Esophagus muscularis mucosa (tissue), 4 donors: ENCODE measurements around the gene GLB1L. TPM values are rescaled to one million over a fixed set of nuclear protein-coding genes. Genes with fewer than 3 reads are reported as not detected.
A peak's percentile ranks its signal among the peaks of the same experiment; 100 is the strongest.

Source experiments
- DNase-seq: peaks from one replicate; pipeline ENCODE4 v3.0.0-alpha.2; 2017; ENCODE audit errors: extremely low spot score
- H3K27ac ChIP-seq, 4 donors: fragments of 200-600 bp; sonication (generic); replicated peaks in 1 of 4; 1 replicate in 3 of 4; 2 replicates in 1 of 4; pipeline ENCODE4 v1.5.1; 2016 to 2019; ENCODE audit warnings: mild to moderate bottlenecking in 1 of 4
- H3K27me3 ChIP-seq, 4 donors: fragments of 200-600 bp; sonication (generic); one replicate each; pipeline versions ENCODE4 v1.5.1 to v1.6.0; 2016 to 2019
- H3K36me3 ChIP-seq, 4 donors: fragments of 200-600 bp; sonication (generic); one replicate each; pipeline ENCODE4 v1.5.1; 2016 to 2019
- H3K4me1 ChIP-seq, 4 donors: fragments of 200-600 bp; sonication (generic); one replicate each; pipeline ENCODE4 v1.5.1; 2016 to 2019
- H3K4me3 ChIP-seq, 4 donors: fragments of 200-600 bp; sonication (generic); 1 replicate in 2 of 4; 2 replicates in 2 of 4; pipeline ENCODE4 v1.5.1; 2016 to 2019; ENCODE audit warnings: mild to moderate bottlenecking in 4 of 4, moderate library complexity in 1 of 4
- H3K9me3 ChIP-seq, 4 donors: fragments of 200-600 bp; sonication (generic); 1 replicate in 3 of 4; 2 replicates in 1 of 4; pipeline ENCODE4 v1.5.1; 2016 to 2019
- CTCF ChIP-seq, 3 experiments: fragments of 200-600 bp in 2 of 3; fragments of 450-650 bp in 1 of 3; sonication (generic) in 2 of 3; IDR thresholded peaks; one replicate each; pipeline ENCODE4 v1.5.1; 2017 to 2019; ENCODE audit warnings: antibody characterized with exemption in 3 of 3, mild to moderate bottlenecking in 2 of 3, moderate library complexity in 1 of 3
- EP300 ChIP-seq: sonication (generic); formaldehyde crosslinking; IDR thresholded peaks from one replicate; pipeline ENCODE4 v1.6.1; 2017; ENCODE audit warnings: antibody characterized with exemption
- POLR2A ChIP-seq: fragments of 450-650 bp; IDR thresholded peaks from one replicate; pipeline ENCODE4 v1.6.1; 2017; ENCODE audit warnings: antibody characterized with exemption, moderate library complexity, mild to moderate bottlenecking, low read depth
- POLR2AphosphoS5 ChIP-seq, 2 donors: sonication (generic); formaldehyde crosslinking; IDR thresholded peaks; one replicate each; pipeline ENCODE4 v1.6.1; 2017; ENCODE audit warnings: antibody characterized with exemption in 2 of 2
- WGBS: methylation state at CpG from one replicate; pipeline ENCODE4 v1.1.5; 2018; 5-methylcytosine and 5-hydroxymethylcytosine counted together
- intact Hi-C: fragments of 100-400 bp; cut with DNase I; formaldehyde crosslinking; loops from one replicate; pipeline ENCODE4 v1.15.1; 2023
- total RNA-seq, 4 donors: library from RNA; depleted of rRNA; stranded (reverse); fragments of >200 nt; gene quantifications; one replicate each; pipeline versions ENCODE4 v1.1.0 to v1.2.1, GENCODE V29; 2016

The GLB1L gene
- total RNA-seq, 4 donors from 2014 or later: 3.3 to 6.4 (median 5.6) TPM

GRCh38 chr2:219214141-219214540, 31.1 kb downstream of the GLB1L start:
- peaks cover 20 to 72% (median 69%) of the 10 kb centered on the region in 4 donors for H3K36me3 ChIP-seq
- WGBS: 90% methylated on average over 15 of the region's 15 CpGs
- no peak overlapping the region for H3K27ac ChIP-seq
- H3K4me1 ChIP-seq: peaks cover 19 to 37% (median 34%) of the 10 kb centered on the region in 4 donors
- H3K4me3 ChIP-seq: no peak overlapping the region
- TF ChIP-seq POLR2AphosphoS5 (IDR thresholded peaks at IDR 0.05) (no peak), POLR2A (no peak), CTCF (IDR thresholded peaks at IDR 0.05) (no peak), EP300 (no peak)
- DNase-seq: no peak
- no peaks in the 10 kb centered on the region for H3K27me3 ChIP-seq
- no peaks in the 10 kb centered on the region for H3K9me3 ChIP-seq
- intact Hi-C loops: no loop called here

DNA sequence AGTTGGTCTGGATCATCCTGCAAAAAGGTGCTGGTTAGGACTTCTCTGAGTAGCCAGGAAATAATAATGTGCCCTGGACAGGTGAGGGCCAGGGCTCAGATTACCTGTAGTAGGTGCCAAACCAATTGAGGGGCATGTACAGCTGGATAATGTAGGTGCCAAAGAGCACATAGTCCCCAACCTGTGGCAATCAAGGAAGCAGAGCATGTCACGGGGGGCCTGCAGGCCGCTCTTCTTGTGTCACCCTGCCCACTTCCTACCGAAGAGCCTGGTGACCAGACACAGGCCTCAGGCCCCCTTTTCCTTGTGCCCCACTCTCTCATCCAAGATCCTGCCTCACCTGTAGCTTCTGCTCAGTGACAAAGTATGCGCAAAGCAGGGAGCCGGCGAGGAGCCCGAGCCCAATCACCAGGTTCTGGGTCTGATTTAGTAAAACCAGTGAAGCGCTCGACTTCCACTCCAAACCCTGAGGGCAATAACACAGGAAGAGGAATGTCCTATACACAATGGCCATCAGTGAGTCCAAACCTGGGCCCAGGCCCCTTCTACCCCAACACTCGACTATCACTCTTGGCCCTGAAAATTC, 31.7 kb downstream of the GLB1L start:
- Histone ChIP-seq H3K27ac (no peak overlapping the region), H3K36me3 (peaks cover 20 to 77% (median 75%) of the 10 kb centered on the region in 4 donors), H3K4me3 (no peak overlapping the region), H3K27me3 (no peaks in the 10 kb centered on the region), H3K4me1 (peaks cover 16 to 34% (median 31%) of the 10 kb centered on the region in 4 donors), H3K9me3 (no peaks in the 10 kb centered on the region)
- no peak for DNase-seq
- WGBS: 93% methylated on average over 10 of the region's 10 CpGs
- TF ChIP-seq POLR2A: no peak
- no peak for TF ChIP-seq POLR2AphosphoS5 (IDR thresholded peaks at IDR 0.05)
- intact Hi-C loops: no loop called here

DNA sequence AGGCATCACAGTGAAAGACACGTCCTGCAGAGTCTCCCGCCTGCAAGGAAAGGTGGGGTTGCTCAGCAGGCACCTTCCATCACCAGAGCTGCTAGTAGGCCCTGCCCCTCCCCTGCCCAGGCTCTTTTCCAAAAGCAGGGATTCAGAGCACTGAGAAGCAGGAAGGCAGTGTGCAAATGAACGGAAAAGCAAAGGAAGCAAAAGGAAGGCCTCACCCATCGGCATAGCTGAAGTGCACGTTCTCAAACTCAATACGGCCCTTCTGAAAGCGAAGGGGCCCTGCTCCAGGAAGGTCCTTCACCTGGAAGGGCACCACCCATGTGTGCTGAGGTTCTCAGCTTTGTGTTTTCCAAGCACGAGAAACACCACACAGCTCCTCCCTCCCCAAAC, 32.2 kb downstream of the GLB1L start:
- no peak for DNase-seq
- no peaks in the 10 kb centered on the region for H3K27me3 ChIP-seq
- no peak overlapping the region for H3K27ac ChIP-seq
- peaks cover 20 to 83% (median 80%) of the 10 kb centered on the region in 4 donors for H3K36me3 ChIP-seq
- 97% methylated on average over 4 of the region's 8 CpGs for WGBS
- TF ChIP-seq POLR2A (no peak), CTCF (IDR thresholded peaks at IDR 0.05) (no peak), POLR2AphosphoS5 (IDR thresholded peaks at IDR 0.05) (no peak), EP300 (no peak)
- H3K4me3 ChIP-seq: no peak overlapping the region
- no peaks in the 10 kb centered on the region for H3K9me3 ChIP-seq
- intact Hi-C loops: no loop called here
- peaks cover 15 to 34% (median 31%) of the 10 kb centered on the region in 4 donors for H3K4me1 ChIP-seq

- Histone ChIP-seq H3K4me1 (peaks cover 16 to 28% (median 24%) of the 10 kb centered on the region in 4 donors), H3K36me3 (peaks cover 17 to 79% (median 74%) of the 10 kb centered on the region in 4 donors), H3K27ac (no peak overlapping the region), H3K27me3 (peaks cover 0 to 2% (median 0%) of the 10 kb centered on the region in 4 donors), H3K9me3 (no peaks in the 10 kb centered on the region), H3K4me3 (no peak overlapping the region)
- no peak for TF ChIP-seq EP300
- TF ChIP-seq POLR2A: no peak
- TF ChIP-seq CTCF (IDR thresholded peaks at IDR 0.05): no peak
- no peak for TF ChIP-seq POLR2AphosphoS5 (IDR thresholded peaks at IDR 0.05)
- 93% methylated on average over 9 of the region's 9 CpGs for WGBS
- peak; percentile 34 for DNase-seq
- intact Hi-C loops: no loop called here
Observed at GRCh38 chr2:219210886-219211362, 34.3 kb downstream of the GLB1L start.

- no peaks in the 10 kb centered on the region for H3K9me3 ChIP-seq
- H3K27ac ChIP-seq: peak overlapping the region in 1 of 4 donors; percentile 30
- peak; percentile 47 for DNase-seq
- H3K4me1 ChIP-seq: peaks cover 17 to 25% (median 23%) of the 10 kb centered on the region in 4 donors
- intact Hi-C loops: no loop called here
- H3K4me3 ChIP-seq: no peak overlapping the region
- TF ChIP-seq EP300: no peak
- TF ChIP-seq POLR2A: no peak
- TF ChIP-seq POLR2AphosphoS5 (IDR thresholded peaks at IDR 0.05): no peak
- TF ChIP-seq CTCF (IDR thresholded peaks at IDR 0.05): no peak
- H3K36me3 ChIP-seq: peaks cover 16 to 73% (median 69%) of the 10 kb centered on the region in 4 donors
- WGBS: 92% methylated on average over 23 of the region's 24 CpGs
- H3K27me3 ChIP-seq: peaks cover 0 to 2% (median 0%) of the 10 kb centered on the region in 4 donors
Observed at GRCh38 chr2:219210196-219210885, 34.9 kb downstream of the GLB1L start.
